Neural progenitor cell (in vitro differentiated cells): ENCODE data around the gene SLC7A1.

Experiments used
- CTCF ChIP-seq: fragments of 200-600 bp; sonication (generic); IDR thresholded peaks from 2 replicates; pipeline ENCODE4 v1.5.1; 2017; ENCODE audit warnings: antibody characterized with exemption, mild to moderate bottlenecking
- EZH2 ChIP-seq: fragments of 200-600 bp; sonication (generic); IDR thresholded peaks from 2 replicates; pipeline ENCODE4 v1.6.1; 2017; ENCODE audit warnings: antibody characterized with exemption, mild to moderate bottlenecking, moderate library complexity
- EZH2phosphoT487 ChIP-seq: fragments of 200-600 bp; sonication (generic); IDR thresholded peaks from 2 replicates; pipeline ENCODE4 v1.6.1; 2017; ENCODE audit warnings: antibody characterized with exemption

- TF ChIP-seq EZH2: no peak
- no peak for TF ChIP-seq CTCF
- TF ChIP-seq EZH2phosphoT487: no peak
Measured at GRCh38 chr13:29540799-29541198, 54.7 kb downstream of the SLC7A1 start.
